HG02970 (cell line): ENCODE results near the gene EEIG1.

Experiments used
- ATAC-seq: cut with Tn5 transposase; IDR thresholded peaks from one replicate; pipeline ENCODE4 v1.9.1; 2021; ENCODE audit warnings: mild to moderate bottlenecking, moderate library complexity, moderate number of reproducible peaks; ENCODE audit not compliant: unreplicated experiment, low FRiP score

The EEIG1 gene

DNA sequence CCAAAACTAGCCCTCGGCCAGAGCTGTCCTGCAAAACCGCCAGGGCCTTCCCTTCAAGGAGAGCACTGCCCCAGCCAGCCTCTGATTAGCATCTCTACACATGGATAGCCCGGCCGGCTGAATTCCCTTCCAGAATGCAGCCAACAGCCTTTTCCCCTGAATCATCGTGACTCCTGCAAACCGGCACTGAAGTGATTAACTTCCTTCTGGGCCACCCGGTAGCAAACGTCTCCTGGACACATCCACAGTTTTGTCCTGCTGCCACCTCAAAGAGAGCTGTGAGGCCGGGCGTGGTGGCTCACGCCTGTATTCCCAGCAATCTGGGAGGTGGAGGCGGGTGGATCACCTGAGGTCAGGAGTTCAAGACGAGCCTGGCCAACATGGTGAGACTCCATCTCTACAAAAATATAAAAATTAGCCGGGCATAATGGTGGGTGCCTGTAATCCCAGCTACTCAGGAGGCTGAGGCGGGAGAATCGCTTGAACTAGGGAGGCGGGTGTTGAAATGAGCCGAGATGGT is 21.1 kb upstream of the EEIG1 start:
- ATAC-seq, result no peak

DNA sequence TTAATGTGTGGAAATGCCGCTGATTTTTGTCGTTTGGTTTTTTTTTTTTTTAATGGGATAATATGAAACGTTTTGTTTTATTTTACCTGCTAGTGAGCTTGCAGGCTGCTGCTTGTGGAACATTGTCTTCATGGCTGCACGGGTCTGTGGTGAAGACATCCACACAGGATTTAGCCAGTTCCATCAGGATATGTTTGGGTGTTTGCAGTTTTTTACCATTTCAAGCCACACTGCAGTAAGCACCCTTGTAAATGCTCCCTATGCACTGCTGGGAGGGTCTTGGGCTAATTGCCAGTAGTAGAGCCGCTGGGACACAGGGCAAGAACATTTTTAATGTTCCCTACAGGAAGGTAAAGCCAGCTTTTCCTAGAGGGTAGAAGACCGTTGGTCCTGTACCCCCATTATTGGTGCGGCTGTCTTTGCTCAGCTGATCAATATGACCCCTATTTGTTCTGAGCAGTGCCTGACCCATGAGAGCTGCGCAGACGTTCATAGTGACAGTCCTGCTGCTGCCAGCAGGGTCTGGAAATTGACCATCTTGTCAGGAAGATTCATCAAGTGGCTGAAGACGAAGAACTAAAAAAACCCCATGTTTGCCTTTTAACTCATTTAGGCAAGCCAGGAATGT is 20.5 kb upstream of the EEIG1 start:
- no peak for ATAC-seq

DNA sequence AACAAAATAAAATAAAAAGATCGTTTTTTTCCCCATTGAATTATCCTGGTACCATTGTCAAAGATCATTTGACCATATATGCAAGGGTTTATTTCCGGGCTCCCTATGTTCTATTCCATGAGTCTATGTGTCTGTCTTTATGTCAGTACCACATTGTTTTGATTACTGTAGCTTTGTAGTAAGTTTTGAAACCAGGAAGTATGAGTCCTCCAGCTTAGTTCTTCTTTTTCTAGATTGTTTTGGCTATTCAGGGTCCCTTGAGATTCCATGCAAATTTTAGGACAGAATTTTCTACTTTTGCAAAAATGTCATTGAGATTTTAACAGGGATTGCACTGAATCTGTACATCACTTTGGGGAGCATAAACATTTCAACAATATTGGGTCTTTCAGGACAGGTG is 18.7 kb upstream of the EEIG1 start:
- ATAC-seq, result no peak

GRCh38 chr9:127993721-127994120 is 12.9 kb upstream of the EEIG1 start:
- ATAC-seq, result no peak

DNA sequence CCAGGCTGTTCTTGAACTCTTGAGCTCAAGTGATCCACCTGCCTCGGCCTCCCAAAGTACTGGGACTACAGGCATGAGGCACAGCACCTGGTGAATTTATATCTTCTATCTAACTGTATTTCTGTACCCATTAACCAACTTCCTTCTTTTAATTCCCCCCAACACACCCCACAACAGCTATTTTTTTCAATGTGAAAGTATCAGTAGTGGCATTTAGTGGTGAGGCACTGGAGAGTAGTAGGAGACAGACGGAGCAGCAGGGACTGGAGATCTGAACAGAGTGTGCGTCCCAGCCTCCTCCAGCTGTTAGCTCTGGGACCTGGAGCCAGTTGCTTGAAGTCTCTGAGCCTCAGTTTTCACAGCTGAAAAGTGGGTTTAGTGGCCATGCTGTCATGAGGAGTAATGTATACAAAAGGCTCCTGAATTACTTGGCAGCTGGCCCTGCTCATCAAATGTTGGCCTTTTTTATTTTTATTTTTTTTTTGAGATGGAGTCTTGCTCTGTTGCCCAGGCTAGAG is 11.0 kb upstream of the EEIG1 start:
- no peak for ATAC-seq

DNA sequence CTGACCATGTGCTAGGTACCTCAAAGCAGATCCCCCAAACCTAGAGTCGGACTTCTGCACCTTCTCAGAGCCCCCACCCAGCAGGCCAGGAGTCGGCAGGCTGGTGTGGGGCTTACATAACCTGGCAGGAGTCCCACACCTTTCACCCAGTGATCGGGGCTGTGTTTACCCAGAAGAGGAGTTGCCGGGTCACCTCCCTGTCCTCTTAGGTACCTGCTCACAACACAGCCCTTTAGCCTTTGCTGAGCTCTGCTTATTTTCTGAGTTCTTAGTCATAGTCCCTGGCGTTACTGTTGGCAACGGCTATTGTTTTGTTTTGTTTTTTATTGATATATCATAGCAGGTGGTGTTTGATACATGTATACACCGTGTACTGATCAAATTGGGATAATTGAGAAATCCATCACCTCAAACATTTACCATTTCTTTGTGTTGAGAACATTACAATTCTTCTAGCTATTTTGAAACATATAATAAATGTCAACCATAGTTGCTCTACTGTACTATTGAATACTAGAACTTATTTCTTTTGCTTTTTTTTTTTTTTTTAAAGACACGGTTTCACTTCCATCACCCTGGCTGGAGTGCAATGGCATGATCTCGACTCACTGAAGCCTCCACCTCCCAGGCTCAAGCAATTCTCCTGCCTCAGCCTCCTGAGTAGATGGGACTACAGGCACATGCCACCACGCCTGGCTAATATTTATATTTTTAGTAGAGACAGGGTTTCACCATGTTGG is 10.4 kb upstream of the EEIG1 start:
- ATAC-seq, result no peak

- ATAC-seq, result no peak
Observed at GRCh38 chr9:127990554-127990953, 9.8 kb upstream of the EEIG1 start.

DNA sequence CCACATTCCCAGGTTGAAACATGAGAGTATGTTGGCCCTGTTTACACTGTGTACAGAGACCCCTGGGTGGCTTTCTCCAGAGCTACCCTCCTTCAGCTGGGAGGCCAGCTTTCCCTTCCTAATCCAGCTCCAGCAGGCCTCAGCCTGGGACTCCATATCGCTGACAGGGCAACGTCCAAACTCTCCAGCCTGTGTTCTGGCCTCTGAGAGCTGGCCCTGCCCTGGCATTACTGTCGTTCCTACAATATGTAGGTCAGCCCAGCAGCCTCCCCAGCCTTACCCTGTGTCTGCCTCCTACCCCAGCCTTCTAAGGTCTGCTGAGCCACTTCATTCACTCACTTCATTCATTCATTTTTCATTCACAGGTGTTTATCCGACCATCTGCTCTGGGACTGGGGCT is 8.3 kb upstream of the EEIG1 start:
- ATAC-seq, result no peak

- ATAC-seq, result no peak
Observed at GRCh38 chr9:127987103-127987614, 6.4 kb upstream of the EEIG1 start.

DNA sequence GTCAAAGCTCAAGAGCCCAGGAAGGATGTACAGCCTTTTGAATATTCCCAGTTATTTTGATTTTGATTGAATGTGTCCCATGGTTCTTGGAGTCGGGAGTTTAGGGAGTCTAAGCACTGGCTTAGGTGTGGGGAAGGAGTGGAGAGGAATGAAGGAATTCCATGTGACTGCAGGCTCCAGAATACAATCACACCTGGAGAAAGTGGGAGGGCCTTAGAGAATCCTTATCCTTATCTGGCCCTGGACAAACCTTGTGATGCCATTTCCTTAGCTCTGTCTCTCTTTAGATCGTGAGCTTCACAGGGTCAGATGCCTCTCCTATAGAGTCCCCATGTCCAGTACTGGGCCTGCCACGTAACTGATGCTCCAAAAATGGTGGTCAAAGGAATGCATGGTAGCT is 4.2 kb upstream of the EEIG1 start:
- ATAC-seq, result no peak

DNA sequence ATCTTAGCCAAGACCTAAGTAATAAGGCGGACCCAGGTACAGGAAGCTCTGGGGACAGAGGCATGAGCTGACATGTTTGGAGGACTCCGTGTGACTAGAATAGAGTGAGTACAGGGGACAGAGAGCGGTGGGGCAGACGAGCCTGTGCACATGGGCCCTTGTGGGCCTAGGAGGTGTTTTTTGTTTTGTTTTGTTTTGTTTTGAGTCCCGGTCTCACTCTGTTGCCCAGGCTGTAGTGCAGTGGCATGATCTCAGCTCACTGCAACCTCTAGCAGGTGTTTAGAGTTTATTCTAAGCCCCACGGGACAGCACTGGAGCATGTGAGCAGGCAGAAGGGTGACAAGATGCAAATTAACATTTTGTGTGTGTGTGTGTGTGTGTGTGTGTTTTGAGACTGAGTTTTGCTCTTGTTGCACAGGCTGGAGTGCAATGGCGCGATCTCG is 3.1 kb upstream of the EEIG1 start:
- ATAC-seq, result no peak

DNA sequence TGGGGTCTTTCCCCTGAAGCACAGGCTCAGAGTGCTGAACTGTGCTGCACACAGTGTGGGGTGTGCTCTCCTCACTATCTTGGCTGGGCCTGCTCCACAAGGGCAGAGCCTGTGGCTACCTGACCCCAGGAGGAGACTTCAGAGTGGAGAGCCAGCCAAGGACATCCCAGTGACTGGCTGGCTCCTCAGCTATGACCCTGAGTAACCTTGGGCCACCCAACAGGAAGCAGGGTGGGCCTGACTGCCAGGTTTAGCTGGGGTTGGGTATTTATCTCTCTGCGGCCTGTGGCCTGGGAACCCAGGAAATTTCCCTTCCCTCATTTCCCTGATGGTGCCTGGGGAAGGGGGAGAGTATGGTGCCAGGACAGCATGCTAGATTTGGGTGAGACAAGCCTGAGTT is 2.1 kb upstream of the EEIG1 start:
- ATAC-seq, result no peak

GRCh38 chr9:127981559-127982121 is 851 bp upstream of the EEIG1 start:
- ATAC-seq, result no peak

- peak; percentile 31 for ATAC-seq
Observed at GRCh38 chr9:127980060-127980705, 606 bp downstream of the EEIG1 start.

DNA sequence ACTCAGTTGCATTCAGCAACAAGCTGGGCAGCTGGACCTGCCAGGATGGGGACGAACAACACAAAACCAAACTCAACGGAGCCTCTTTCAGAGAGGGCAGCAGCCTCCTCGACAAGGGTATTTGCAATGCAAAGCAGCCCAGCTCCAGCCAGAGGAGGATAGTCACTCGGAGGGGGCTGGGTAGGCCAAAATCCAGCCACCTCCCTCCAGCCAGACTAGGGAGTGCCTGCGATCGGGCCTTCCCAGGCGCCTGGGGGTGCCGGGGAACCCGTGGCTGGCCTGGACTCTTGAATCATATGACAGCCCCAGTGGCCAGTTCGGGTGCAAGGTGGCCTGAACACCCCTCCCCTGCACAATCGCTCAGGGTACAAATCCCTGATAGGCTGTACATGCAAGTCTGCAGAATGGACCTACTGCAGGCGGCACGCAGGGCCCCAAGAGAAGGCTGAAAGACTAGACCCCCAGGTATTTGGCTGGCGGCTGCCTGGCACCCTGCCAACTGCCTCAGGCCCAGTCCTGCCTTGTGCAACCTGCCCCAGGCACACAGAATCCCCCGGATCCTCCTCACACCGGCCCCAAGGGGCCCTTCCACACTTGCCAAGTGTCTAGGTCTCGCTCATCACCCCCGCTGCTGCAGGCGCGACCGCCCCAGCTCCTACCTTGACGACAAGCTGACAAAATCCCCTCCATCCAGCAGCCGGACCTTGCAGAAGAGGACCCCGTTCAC is 1.3 kb downstream of the EEIG1 start:
- ATAC-seq, result no peak

DNA sequence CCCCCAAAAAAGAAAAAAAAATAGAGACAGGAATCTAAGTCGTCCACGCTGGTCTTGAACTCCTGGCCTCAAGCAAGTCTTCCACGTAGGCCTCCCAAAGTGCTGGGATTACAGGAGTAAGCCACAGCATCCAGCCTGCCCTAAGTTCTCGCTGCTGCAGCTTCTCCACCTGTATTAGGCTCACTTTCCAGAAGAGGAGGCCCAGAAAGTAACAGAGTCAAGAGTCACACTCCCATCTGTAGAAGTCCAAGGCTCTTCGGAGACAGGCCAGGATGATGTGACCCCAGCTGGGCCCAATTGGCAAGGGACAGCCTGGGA is 1.8 kb downstream of the EEIG1 start:
- no peak for ATAC-seq

- ATAC-seq, result no peak
Observed at GRCh38 chr9:127977884-127978647, 2.7 kb downstream of the EEIG1 start.

- ATAC-seq, result no peak
Observed at GRCh38 chr9:127977009-127977883, 3.5 kb downstream of the EEIG1 start.

GRCh38 chr9:127976498-127976897 is 4.3 kb downstream of the EEIG1 start:
- ATAC-seq, result no peak
